ENCODE data around the gene RPLP1. TPM values are rescaled to one million over a fixed set of nuclear protein-coding genes. Genes with fewer than 3 reads are reported as not detected.

The RPLP1 gene
- total RNA-seq, 1 donor from 2014 or later: 2,110 TPM

DNA sequence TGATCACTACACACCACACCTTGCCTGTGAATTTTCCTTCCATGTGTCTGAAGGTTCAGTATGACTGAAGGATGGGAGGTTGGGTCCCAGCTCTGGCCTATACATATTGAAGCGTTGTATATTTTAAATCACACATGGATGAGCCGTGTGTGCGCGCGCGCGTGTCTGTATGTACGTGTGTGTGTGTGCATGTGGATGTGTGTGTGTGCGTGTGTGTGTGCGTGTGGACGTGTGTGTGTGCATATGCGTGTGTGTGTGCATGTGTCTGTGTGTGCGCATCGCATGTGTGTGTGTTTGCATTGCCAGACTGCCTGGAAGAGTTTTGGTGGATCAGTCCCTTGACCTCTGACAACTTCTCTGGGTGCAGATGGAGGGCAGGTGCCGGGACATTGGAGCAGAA is 45.7 kb downstream of the RPLP1 start:
- ATAC-seq: no peak

DNA sequence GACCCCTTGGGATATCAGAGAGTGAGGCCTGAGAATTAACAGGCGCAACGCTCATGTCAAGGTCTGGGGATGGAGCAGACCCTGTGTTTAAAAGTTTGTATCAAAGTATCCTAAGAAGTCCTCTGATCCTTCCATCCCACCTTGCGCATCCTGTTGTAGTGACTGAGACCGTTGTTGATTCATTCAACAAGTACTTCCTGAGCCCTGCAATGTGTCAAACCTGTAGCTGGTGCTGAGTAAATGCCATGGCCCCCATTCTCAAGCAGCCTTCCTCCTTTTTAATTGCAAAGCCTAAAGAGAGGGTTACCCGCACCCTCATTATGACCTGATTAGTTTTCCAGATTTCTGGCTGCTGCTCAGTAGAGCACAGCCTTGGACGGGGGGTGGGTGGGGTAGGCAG is 46.4 kb downstream of the RPLP1 start:
- ATAC-seq: no peak

- ATAC-seq: no peak
Measured at GRCh38 chr15:69499521-69500211, 47.0 kb downstream of the RPLP1 start.

DNA sequence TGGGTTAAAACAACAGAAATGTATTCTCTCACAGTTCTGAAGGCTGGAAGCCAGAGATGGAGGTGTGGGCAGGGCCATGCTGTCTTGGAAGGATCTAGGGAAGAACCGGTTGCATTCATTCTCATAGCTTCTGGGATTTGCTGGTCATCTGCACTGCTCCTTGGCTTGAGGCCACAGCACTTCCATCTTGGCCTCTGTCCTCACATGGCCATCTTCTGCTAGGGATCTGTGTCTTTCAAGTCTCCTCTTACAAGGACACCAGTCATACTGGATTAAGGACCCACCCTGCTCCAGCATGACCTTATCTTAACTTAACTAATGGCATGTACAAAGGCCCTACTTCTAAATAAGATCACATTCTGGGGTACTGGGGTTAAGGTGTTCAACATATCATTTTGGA is 47.7 kb downstream of the RPLP1 start:
- ATAC-seq: no peak

DNA sequence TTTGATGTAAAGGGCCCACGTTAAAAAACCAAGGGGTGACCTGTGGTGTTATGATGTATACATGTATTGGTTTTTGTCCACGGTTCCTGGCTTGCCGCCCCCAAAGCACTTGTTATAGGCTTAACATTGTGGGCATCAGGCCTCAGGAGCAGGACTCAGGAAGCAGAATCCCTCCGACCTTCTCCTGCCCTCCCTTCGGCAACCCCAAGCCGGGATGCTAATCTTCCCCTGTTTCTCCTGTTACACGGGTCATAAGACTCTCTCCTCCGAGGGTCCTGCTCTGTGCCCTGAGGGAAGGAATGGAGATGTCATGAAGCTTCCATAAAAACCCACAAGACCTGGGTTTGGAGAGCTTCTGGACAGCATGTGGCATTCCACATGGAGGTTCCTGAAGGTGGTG is 48.8 kb downstream of the RPLP1 start:
- ATAC-seq: no peak

GRCh38 chr15:69502470-69503045 is 49.9 kb downstream of the RPLP1 start:
- ATAC-seq: no peak

DNA sequence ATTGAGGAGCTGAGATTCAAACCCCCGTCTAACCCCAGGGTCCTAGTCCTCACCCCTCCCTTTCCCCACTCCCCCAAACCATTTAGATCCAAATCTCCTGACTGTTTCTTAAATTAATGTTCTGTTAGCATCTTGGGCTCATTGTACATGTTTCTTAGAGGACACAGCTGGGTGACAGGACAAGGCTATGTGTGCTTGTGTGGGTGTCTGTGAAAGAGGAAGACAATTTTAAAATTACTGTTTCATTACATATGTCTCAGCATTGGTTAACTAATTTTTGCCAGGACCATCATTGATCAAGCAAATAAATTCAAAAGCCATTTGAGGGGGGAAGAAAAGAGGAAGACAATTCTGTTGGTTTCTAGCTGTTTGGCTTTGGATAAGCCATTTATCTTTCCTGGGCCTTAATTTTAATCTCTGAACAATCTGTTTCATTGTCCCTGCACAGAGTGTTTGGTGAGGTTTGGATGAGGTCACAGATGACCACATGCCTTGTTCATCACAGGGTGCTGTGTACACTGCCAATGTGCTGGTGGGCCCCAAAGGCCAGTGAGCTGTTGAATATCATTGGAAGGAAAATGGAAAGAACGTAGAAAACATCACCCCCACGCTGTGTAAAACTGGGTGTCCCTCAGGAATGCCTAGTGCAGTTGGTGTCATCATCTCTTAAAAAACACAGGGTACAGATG is 51.9 kb downstream of the RPLP1 start:
- no peak for ATAC-seq

Other genes starting within 250 kb of the RPLP1 start
- gene PAQR5, start 153.9 kb upstream of the RPLP1 start, total RNA-seq: 13.6 TPM
- 16.0 TPM for gene KIF23, start 38.5 kb upstream of the RPLP1 start, total RNA-seq